ENCODE data around the gene BSG. TPM values are rescaled to one million over a fixed set of nuclear protein-coding genes. Genes with fewer than 3 reads are reported as not detected.
A peak's percentile ranks its signal among the peaks of the same experiment; 100 is the strongest.

The BSG gene
- total and polyA plus RNA-seq, 2 donors (not counting 1 experiment from before 2014, with no cell fraction given), result 246 to 325 TPM

DNA sequence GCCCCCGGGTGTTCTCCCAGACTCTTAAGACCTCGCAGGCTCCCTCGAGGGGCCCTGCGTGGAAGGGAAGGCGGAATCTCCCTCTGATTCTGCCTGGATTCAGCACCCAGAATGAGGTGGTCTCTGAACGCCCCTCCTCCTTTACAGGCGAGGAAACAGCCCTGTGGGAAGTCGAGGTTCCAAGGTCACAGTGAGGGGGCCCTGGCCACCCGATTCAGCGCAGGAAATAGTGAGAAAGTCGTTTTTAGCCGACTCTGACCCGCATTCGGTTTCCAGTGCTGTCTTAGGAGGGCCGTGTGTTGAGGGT, 1.1 kb downstream of the BSG start:
- H3K9ac ChIP-seq (ENCODE audit: insufficient read depth, low read length), result peak overlapping the region; percentile 91
- H3K36me3 ChIP-seq (ENCODE audit: control insufficient read depth, insufficient read depth, low read length), result peaks cover 4% of the 10 kb centered on the region
- H3K9me3 ChIP-seq (ENCODE audit: control insufficient read depth, insufficient read depth, low read depth, low read length), result no peaks in the 10 kb centered on the region
- no peaks in the 10 kb centered on the region for H3K27me3 ChIP-seq (ENCODE audit: control insufficient read depth, insufficient read depth, low read length)
- H3K4me3 ChIP-seq (replicated peaks in 1 of 4; ENCODE audit: control extremely low read depth in 1 of 4, insufficient read depth in 1 of 4, low read depth in 3 of 4, low read length in 4 of 4), result peak overlapping the region; percentile 82 to 94 (median 89)
- peak overlapping the region; percentile 98 for H3K4me2 ChIP-seq (ENCODE audit: extremely low read depth, insufficient read depth, low read length)
- TF ChIP-seq, protein P1, sequence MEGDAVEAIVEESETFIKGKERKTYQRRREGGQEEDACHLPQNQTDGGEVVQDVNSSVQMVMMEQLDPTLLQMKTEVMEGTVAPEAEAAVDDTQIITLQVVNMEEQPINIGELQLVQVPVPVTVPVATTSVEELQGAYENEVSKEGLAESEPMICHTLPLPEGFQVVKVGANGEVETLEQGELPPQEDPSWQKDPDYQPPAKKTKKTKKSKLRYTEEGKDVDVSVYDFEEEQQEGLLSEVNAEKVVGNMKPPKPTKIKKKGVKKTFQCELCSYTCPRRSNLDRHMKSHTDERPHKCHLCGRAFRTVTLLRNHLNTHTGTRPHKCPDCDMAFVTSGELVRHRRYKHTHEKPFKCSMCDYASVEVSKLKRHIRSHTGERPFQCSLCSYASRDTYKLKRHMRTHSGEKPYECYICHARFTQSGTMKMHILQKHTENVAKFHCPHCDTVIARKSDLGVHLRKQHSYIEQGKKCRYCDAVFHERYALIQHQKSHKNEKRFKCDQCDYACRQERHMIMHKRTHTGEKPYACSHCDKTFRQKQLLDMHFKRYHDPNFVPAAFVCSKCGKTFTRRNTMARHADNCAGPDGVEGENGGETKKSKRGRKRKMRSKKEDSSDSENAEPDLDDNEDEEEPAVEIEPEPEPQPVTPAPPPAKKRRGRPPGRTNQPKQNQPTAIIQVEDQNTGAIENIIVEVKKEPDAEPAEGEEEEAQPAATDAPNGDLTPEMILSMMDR (conservative IDR thresholded peaks at IDR 0.05 in 1 of 2, IDR thresholded peaks at IDR 0.05 in 1 of 2; ENCODE audit: low read depth in 1 of 2, low read length in 2 of 2), result no peak
- TF ChIP-seq EZH2 (IDR thresholded peaks at IDR 0.05; ENCODE audit: low read length, missing control alignments), result no peak
- DNase-seq (ENCODE audit: low read depth in 2 of 2), result no peak
- H2AFZ ChIP-seq (ENCODE audit: low read length), result no peak overlapping the region
- peaks cover 55% of the 10 kb centered on the region for H3K79me2 ChIP-seq (ENCODE audit: control insufficient read depth, insufficient read depth, low read length)
- no peaks in the 10 kb centered on the region for H4K20me1 ChIP-seq (ENCODE audit: control insufficient read depth, extremely low read depth, insufficient read depth, low read length)
- H3K4me1 ChIP-seq (ENCODE audit: control insufficient read depth, extremely low read depth, insufficient read depth, low read length), result peaks cover 20% of the 10 kb centered on the region
- peak overlapping the region; percentile 77 for H3K27ac ChIP-seq (ENCODE audit: insufficient read depth, low read length)

DNA sequence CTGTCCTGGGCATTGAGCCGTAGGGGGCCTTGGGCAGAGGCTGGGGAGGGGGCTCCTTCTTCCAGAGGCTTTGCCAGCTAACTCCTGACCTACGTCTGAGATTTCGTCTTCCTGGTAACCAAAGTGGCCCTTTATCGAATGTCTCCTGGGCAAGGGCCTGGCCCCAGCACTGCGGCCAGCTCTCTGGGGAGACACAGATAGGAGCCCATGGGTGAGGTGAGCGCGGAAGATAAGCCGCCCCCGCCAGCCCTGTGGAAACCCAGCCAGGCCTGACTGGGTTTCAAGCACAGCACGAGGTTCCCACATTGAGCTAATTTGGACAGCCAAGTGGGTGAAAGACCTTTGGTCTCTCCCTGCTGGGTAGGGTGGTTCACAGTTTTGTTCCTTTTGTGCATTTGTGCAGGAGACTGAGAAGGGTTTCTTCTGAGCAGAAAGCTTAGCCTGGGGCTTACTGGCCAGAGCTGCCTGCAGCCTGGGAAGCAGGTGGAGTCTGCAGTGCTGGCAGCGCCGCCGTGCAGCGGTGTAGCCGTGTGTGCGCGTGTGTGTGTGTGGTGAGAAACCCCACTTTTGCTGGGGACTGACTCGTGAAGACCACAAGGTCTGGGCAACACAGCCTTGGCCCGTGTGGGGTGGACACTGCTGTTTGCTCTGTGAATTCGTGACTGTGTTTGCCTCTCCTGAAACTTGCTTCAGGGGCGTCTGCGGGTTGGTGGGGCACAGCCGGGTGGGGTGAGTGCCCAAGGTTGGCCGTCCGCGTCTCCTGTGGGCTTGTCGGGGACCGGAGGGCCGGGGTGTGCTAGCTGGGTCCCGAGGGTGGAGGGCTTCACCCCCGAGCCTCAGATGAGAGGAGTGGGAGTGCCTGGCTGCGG, 2.5 kb downstream of the BSG start:
- Histone ChIP-seq H3K27me3 (ENCODE audit: control insufficient read depth, insufficient read depth, low read length) (no peaks in the 10 kb centered on the region), H3K79me2 (ENCODE audit: control insufficient read depth, insufficient read depth, low read length) (peaks cover 65% of the 10 kb centered on the region), H3K9ac (ENCODE audit: insufficient read depth, low read length) (no peak overlapping the region), H3K4me3 (replicated peaks in 1 of 4; ENCODE audit: control extremely low read depth in 1 of 4, insufficient read depth in 1 of 4, low read depth in 3 of 4, low read length in 4 of 4) (peak overlapping the region; percentile 2 to 53 (median 27)), H3K36me3 (ENCODE audit: control insufficient read depth, insufficient read depth, low read length) (peaks cover 7% of the 10 kb centered on the region), H3K4me2 (ENCODE audit: extremely low read depth, insufficient read depth, low read length) (peak overlapping the region; percentile 66), H4K20me1 (ENCODE audit: control insufficient read depth, extremely low read depth, insufficient read depth, low read length) (no peaks in the 10 kb centered on the region), H3K27ac (ENCODE audit: insufficient read depth, low read length) (no peak overlapping the region), H3K9me3 (ENCODE audit: control insufficient read depth, insufficient read depth, low read depth, low read length) (no peaks in the 10 kb centered on the region), H3K4me1 (ENCODE audit: control insufficient read depth, extremely low read depth, insufficient read depth, low read length) (peaks cover 20% of the 10 kb centered on the region), H2AFZ (ENCODE audit: low read length) (no peak overlapping the region)
- DNase-seq (ENCODE audit: low read depth in 2 of 2), result peak; percentile 58 to 67
- TF ChIP-seq, protein P1 (conservative IDR thresholded peaks at IDR 0.05 in 1 of 2, IDR thresholded peaks at IDR 0.05 in 1 of 2; ENCODE audit: low read depth in 1 of 2, low read length in 2 of 2), result no peak
- no peak for TF ChIP-seq EZH2 (IDR thresholded peaks at IDR 0.05; ENCODE audit: low read length, missing control alignments)

DNA sequence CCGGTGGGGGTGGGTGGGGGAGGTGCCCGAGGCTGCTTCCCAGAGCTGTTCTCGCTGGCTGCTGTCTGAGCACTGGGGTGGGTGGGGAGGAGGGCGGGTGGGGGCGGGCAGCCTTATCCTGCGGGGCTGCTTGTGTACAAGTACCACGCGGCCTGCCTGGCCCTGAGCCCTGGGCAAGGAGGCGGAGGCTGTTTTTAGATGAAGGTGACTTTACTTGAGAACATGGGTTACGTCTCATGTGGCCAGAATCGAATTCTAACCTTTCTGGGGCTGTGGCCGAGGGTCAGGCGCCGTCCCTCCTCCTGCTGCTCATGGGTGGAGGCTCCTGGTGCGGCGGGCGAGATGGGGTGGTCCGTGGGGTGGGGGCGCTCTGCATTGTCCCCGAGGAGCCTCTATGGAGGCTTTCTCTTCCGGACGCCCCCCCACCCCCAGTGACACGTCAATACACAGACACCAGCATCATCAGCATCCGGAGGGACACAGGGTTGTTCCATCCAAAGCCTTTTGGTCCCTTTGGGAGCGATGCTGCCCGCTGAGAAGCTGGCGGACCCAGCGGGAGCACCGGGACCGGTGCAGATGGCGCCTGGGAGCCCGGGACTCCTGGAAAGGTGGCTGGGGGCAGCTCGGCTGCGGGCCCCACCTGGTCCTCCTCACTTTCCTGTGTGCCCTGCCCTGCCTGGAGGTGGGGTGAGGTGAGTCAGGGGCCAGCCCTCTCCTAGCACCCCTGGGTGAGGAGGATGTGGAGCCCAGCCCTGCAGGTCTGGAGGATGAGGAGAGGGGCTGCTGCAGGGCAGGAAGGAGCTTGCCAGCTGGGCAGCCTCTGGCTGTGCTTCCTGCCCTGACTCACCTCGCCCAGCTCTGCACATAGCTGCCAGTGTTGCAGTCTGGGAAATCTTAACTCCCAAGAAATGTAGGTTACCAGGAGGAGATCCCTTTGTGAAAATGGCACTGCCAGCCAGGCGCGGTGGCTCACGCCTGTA, 3.4 kb downstream of the BSG start:
- peak overlapping the region; percentile 23 for H3K9ac ChIP-seq (ENCODE audit: insufficient read depth, low read length)

More for the DNA sequence above, 3.4 kb downstream of the BSG start:
- H3K27me3 ChIP-seq (ENCODE audit: control insufficient read depth, insufficient read depth, low read length), result no peaks in the 10 kb centered on the region
- peak overlapping the region; percentile 28 for H3K27ac ChIP-seq (ENCODE audit: insufficient read depth, low read length)
- no peaks in the 10 kb centered on the region for H4K20me1 ChIP-seq (ENCODE audit: control insufficient read depth, extremely low read depth, insufficient read depth, low read length)
- no peaks in the 10 kb centered on the region for H3K9me3 ChIP-seq (ENCODE audit: control insufficient read depth, insufficient read depth, low read depth, low read length)
- peak overlapping the region; percentile 66 for H3K4me2 ChIP-seq (ENCODE audit: extremely low read depth, insufficient read depth, low read length)
- no peak for TF ChIP-seq EZH2 (IDR thresholded peaks at IDR 0.05; ENCODE audit: low read length, missing control alignments)
- TF ChIP-seq, protein P1 (conservative IDR thresholded peaks at IDR 0.05 in 1 of 2, IDR thresholded peaks at IDR 0.05 in 1 of 2; ENCODE audit: low read depth in 1 of 2, low read length in 2 of 2), result no peak
- peaks cover 68% of the 10 kb centered on the region for H3K79me2 ChIP-seq (ENCODE audit: control insufficient read depth, insufficient read depth, low read length)
- peaks cover 9% of the 10 kb centered on the region for H3K36me3 ChIP-seq (ENCODE audit: control insufficient read depth, insufficient read depth, low read length)
- peaks cover 20% of the 10 kb centered on the region for H3K4me1 ChIP-seq (ENCODE audit: control insufficient read depth, extremely low read depth, insufficient read depth, low read length)
- peak; percentile 52 to 68 for DNase-seq (ENCODE audit: low read depth in 2 of 2)
- no peak overlapping the region for H2AFZ ChIP-seq (ENCODE audit: low read length)
- H3K4me3 ChIP-seq (replicated peaks in 1 of 4; ENCODE audit: control extremely low read depth in 1 of 4, insufficient read depth in 1 of 4, low read depth in 3 of 4, low read length in 4 of 4), result peak overlapping the region in 1 of 4 experiments; percentile 51
